GM19099 (cell line): ENCODE data around the gene SCYGR3.

Experiments used
- POLR2A ChIP-seq: IDR thresholded peaks from 3 replicates; pipeline ENCODE4 v1.6.1; 2011; ENCODE audit warnings: low read depth; ENCODE audit not compliant: insufficient read length; ENCODE audit errors: extremely low read depth

SCYGR3 gene

DNA sequence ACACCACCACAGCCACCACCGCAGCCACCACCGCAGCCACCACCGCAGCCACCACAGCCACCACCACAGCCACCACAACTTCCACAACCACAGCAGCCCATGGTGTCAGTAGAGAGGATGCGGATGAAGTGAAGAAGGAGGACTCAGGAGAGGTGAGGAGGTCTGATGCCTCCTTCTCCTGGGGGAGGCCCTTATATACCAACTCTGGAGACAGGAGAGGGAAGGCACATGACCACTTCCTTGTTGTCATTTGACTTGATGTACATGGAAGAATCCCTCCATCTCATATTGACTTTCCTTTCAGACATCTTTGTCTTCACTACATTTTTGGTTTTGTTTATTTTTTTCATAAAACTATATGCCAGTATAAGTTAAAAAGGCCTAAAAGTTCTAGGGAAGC is at the start of gene SCYGR3:
TSS of gene SCYGR3 (minus strand) at position 101 of the 400 bp plus-strand sequence. CDS start at position 101, 0 bp downstream.
- no peak for TF ChIP-seq POLR2A

- TF ChIP-seq POLR2A, result no peak
Observed at GRCh38 chr2:227661827-227662226, 47.2 kb upstream of the SCYGR3 start.

DNA sequence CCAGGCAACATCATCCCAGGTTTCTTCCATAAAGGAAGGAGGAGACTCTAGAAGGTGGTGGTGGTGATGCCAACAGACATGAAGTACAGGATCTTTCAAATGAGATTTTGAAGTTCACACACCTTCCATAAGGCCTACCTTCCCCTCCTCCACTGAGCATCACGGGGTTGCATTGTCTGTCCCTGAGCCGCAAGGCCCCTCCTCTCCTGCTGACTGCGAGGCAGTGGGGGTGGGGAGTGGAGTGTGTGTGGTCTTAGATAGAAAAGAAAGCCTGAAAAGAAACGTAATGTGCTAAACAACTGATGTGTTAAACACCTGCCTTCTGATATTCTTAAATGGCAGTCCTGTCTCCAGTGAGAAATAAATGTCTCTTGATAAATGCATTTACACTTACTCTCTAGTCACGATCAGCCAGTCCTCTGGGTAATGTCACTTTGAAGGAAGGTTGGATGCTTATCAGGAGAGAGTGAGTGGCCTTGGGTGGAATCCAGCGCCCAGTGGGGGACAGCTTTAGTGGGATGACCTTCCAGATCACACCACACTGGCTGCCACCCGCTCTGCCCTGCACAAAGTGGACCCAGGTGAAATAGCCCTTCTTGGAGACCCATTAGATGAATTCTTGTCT is 46.5 kb upstream of the SCYGR3 start:
- TF ChIP-seq POLR2A, result no peak

- no peak for TF ChIP-seq POLR2A
Observed at GRCh38 chr2:227657199-227657845, 42.7 kb upstream of the SCYGR3 start.

DNA sequence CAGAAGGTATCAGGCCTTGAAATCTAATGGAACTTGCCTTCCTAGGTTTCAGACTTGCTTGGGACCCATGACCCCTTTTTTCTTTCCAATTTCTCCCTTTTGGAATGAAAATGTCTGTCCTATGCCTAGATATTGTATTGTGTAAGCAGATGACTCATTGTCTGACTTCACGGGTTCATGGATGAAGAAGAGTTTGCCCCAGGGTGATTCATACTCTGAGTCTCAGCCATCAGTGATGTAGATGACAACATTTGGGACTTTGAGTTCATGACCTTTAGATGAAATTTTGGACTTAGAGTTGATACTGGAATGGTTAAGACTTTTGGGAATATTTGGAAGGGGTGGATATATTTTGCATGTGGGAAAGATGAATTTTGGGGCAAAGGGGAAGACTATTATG is 40.8 kb upstream of the SCYGR3 start:
- TF ChIP-seq POLR2A, result no peak

DNA sequence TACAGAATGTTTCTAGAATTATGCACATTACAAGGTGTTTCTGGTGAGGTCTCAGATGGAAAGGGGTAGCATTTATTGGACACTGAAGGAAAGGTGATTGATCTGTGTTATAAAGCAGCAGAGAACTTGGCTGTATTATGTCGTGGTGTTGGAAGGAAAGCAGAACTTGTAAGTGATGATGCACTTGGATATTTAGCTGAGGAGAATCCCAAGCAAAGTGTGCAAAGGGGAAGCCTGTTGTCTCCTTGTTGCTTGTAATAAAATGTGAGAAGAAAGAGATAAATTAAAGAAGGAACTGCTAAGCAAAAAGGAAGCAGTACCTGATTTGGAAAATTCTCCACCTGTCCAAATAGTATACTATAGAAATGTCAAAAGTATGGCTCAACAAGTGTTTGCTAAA is 39.8 kb upstream of the SCYGR3 start:
- TF ChIP-seq POLR2A, result no peak

DNA sequence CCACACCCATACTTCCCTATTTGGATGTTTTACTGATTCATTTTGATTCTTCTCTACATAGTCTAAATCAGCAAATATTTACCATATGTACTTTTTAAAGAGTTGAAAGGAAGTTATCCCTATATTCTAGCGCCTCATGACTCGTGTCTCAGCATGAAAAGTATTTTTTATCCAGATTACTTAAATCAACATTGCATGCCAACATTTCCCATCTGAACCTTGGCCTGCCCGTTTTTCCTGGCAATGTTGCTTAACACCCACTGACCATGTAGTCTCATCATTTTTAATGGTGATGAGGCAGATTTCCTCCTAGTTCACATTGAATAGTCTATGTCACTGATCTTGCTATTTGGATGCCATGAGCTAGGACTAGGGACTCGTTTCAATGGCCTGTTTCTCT is 38.8 kb upstream of the SCYGR3 start:
- TF ChIP-seq POLR2A, result no peak

- TF ChIP-seq POLR2A, result no peak
Observed at GRCh38 chr2:227643990-227644551, 29.4 kb upstream of the SCYGR3 start.

- TF ChIP-seq POLR2A, result no peak
Observed at GRCh38 chr2:227642656-227643055, 28.0 kb upstream of the SCYGR3 start.

- TF ChIP-seq POLR2A, result no peak
Observed at GRCh38 chr2:227634201-227634600, 19.6 kb upstream of the SCYGR3 start.

- no peak for TF ChIP-seq POLR2A
Observed at GRCh38 chr2:227632827-227633226, 18.2 kb upstream of the SCYGR3 start.

GRCh38 chr2:227630322-227630721 is 15.7 kb upstream of the SCYGR3 start:
- no peak for TF ChIP-seq POLR2A

GRCh38 chr2:227629435-227629834 is 14.8 kb upstream of the SCYGR3 start:
- TF ChIP-seq POLR2A, result no peak

DNA sequence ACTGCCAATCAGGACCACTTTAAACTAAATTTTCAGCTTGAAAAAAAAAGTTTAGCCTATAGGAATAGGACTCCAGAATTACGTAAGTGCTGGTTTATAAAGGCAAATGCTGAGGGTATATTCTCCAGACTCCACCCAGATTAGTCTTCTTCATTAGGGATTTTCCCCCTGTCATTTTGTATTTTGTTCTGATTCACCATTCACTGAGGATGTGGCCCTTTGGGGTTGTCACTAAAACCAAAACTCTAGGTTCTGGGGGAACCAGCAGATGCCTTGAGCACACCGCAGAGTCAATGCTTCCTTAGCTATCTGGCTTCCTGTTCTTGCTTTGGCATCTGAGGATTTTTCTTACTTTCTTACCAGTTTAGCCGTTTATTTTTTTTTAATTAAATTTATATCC is 13.1 kb upstream of the SCYGR3 start:
- no peak for TF ChIP-seq POLR2A

GRCh38 chr2:227626580-227627151 is 12.0 kb upstream of the SCYGR3 start:
- TF ChIP-seq POLR2A, result no peak

DNA sequence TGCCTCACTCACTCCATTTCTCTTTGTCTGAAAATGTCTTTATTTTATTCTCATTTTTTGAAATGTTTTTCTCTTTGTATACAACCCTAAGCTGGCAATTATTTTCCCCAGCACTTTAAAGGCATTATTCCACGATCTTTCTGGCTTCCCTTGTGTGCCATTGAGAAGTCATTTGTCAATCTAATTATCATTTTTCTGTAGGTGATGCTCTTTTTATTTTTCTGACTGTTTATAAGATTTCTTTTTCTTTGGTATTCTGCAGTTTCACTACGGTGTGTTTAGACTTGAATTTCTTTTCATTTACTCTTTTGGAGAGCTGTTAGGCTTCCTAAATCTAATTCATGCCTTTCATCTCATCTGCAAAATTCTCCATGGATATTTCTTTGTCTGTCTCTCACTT is 10.8 kb upstream of the SCYGR3 start:
- no peak for TF ChIP-seq POLR2A
